ENCODE measurements around the gene LRRC55. TPM values are rescaled to one million over a fixed set of nuclear protein-coding genes. Genes with fewer than 3 reads are reported as not detected.

The LRRC55 gene
- total RNA-seq, 4 donors from 2014 or later = 0.09 to 0.32 TPM; not detected in 2

GRCh38 chr11:57205041-57205641, 23.4 kb downstream of the LRRC55 start:
- no peaks in the 10 kb centered on the region for H3K9me3 ChIP-seq
- peaks cover 0 to 40% (median 8%) of the 10 kb centered on the region in 3 donors for H3K4me1 ChIP-seq
- WGBS, 2 donors = 0 to 6% methylated on average over 2 to 3 of the region's 3 CpGs
- intact Hi-C loops (cut with DNase I) = no loop called here
- no peak overlapping the region for H3K4me3 ChIP-seq
- DNase-seq = no peak
- peaks cover 0 to 19% (median 0%) of the 10 kb centered on the region in 4 donors for H3K27me3 ChIP-seq
- no peak overlapping the region for H3K27ac ChIP-seq
- no peak for TF ChIP-seq CTCF (IDR thresholded peaks at IDR 0.05)
- H3K36me3 ChIP-seq = no peaks in the 10 kb centered on the region

GRCh38 chr11:57207168-57207567, 25.4 kb downstream of the LRRC55 start:
- H3K36me3 ChIP-seq = no peaks in the 10 kb centered on the region
- H3K27me3 ChIP-seq = peaks cover 0 to 22% (median 0%) of the 10 kb centered on the region in 4 donors
- peaks cover 0 to 25% (median 8%) of the 10 kb centered on the region in 3 donors for H3K4me1 ChIP-seq
- H3K9me3 ChIP-seq = no peaks in the 10 kb centered on the region
- no peak for TF ChIP-seq CTCF (IDR thresholded peaks at IDR 0.05)
- TF ChIP-seq POLR2A (IDR thresholded peaks at IDR 0.05) = no peak
- H3K27ac ChIP-seq = peak overlapping the region in 1 of 4 donors; percentile 22
- no peak overlapping the region for H3K4me3 ChIP-seq
- WGBS, 2 donors = 40 to 68% methylated on average over 1 to 5 of the region's 6 CpGs
- intact Hi-C loops (cut with DNase I) = no loop called here
- DNase-seq = no peak

- TF ChIP-seq POLR2A (IDR thresholded peaks at IDR 0.05) (no peak), CTCF (IDR thresholded peaks at IDR 0.05) (no peak)
- H3K4me3 ChIP-seq = no peak overlapping the region
- WGBS, 2 donors = 34 to 71% methylated on average over 1 to 7 of the region's 7 CpGs
- H3K36me3 ChIP-seq = no peaks in the 10 kb centered on the region
- H3K27me3 ChIP-seq = peaks cover 0 to 11% (median 0%) of the 10 kb centered on the region in 4 donors
- H3K27ac ChIP-seq = no peak overlapping the region
- intact Hi-C loops (cut with DNase I) = no loop called here
- H3K9me3 ChIP-seq = no peaks in the 10 kb centered on the region
- DNase-seq = no peak
- peaks cover 0 to 18% (median 10%) of the 10 kb centered on the region in 3 donors for H3K4me1 ChIP-seq
Measured at GRCh38 chr11:57210781-57211180, 29.0 kb downstream of the LRRC55 start.

- Histone ChIP-seq H3K4me1 (peaks cover 0 to 18% (median 10%) of the 10 kb centered on the region in 3 donors), H3K27me3 (peaks cover 0 to 11% (median 0%) of the 10 kb centered on the region in 4 donors), H3K36me3 (no peaks in the 10 kb centered on the region), H3K4me3 (no peak overlapping the region), H3K9me3 (no peaks in the 10 kb centered on the region), H3K27ac (peak overlapping the region in 3 of 4 donors; percentile 34 to 58 (median 44))
- DNase-seq = no peak
- no peak for TF ChIP-seq CTCF (IDR thresholded peaks at IDR 0.05)
- no peak for TF ChIP-seq POLR2A (IDR thresholded peaks at IDR 0.05)
- intact Hi-C loops (cut with DNase I) = no loop called here
- WGBS, 2 donors = 50 to 51% methylated on average over 6 of the region's 9 CpGs
Measured at GRCh38 chr11:57213342-57214097, 31.8 kb downstream of the LRRC55 start.

GRCh38 chr11:57214098-57214417, 32.3 kb downstream of the LRRC55 start:
- peak overlapping the region in 1 of 4 donors; percentile 41 for H3K27ac ChIP-seq

More at GRCh38 chr11:57214098-57214417, 32.3 kb downstream of the LRRC55 start:
- 67 to 70% methylated on average over 1 of the region's 2 CpGs for WGBS, 2 donors
- Histone ChIP-seq H3K27me3 (peaks cover 0 to 11% (median 0%) of the 10 kb centered on the region in 4 donors), H3K36me3 (no peaks in the 10 kb centered on the region), H3K9me3 (no peaks in the 10 kb centered on the region), H3K4me1 (peaks cover 0 to 23% (median 10%) of the 10 kb centered on the region in 3 donors), H3K4me3 (no peak overlapping the region)
- TF ChIP-seq POLR2A (IDR thresholded peaks at IDR 0.05) = no peak
- TF ChIP-seq CTCF (IDR thresholded peaks at IDR 0.05) = no peak
- intact Hi-C loops (cut with DNase I) = no loop called here
- DNase-seq = no peak

All from esophagus squamous epithelium (tissue), 5 donors.